D721Med (cell line): ENCODE data around the gene KLF11.

Source experiments
- DNase-seq: peaks from one replicate; pipeline ENCODE4 v3.0.0; 2011; ENCODE audit warnings: low spot score; ENCODE audit not compliant: insufficient read length
- FAIRE-seq: peaks from 2 replicates; lab custom pipeline; 2011; peaks lifted over from hg19 to GRCh38; lab: Jason Lieb, UNC
- CTCF ChIP-seq: IDR thresholded peaks from 2 replicates; pipeline ENCODE4 v1.5.1; 2012; ENCODE audit warnings: mild to moderate bottlenecking, control low read depth; ENCODE audit not compliant: insufficient read depth; ENCODE audit errors: missing control alignments

Gene KLF11

GRCh38 chr2:10000541-10000940 lies 42.8 kb upstream of the KLF11 start:
- FAIRE-seq: no peak
- no peak for DNase-seq
- TF ChIP-seq CTCF: no peak

- no peak for TF ChIP-seq CTCF
- DNase-seq: no peak
- no peak for FAIRE-seq
Observed at GRCh38 chr2:10001586-10001985, 41.8 kb upstream of the KLF11 start.

GRCh38 chr2:10002109-10002508 lies 41.2 kb upstream of the KLF11 start:
- no peak for FAIRE-seq
- DNase-seq: no peak
- no peak for TF ChIP-seq CTCF

GRCh38 chr2:10002681-10003080 lies 40.7 kb upstream of the KLF11 start:
- TF ChIP-seq CTCF: no peak
- DNase-seq (no peak), FAIRE-seq (no peak)

GRCh38 chr2:10003206-10004125 lies 39.9 kb upstream of the KLF11 start:
- DNase-seq (no peak), FAIRE-seq (no peak)
- TF ChIP-seq CTCF: no peak

- no peak for TF ChIP-seq CTCF
- DNase-seq (no peak), FAIRE-seq (no peak)
Observed at GRCh38 chr2:10004401-10004800, 38.9 kb upstream of the KLF11 start.

- no peak for TF ChIP-seq CTCF
- no peak for FAIRE-seq
- DNase-seq: no peak
Observed at GRCh38 chr2:10004836-10005235, 38.5 kb upstream of the KLF11 start.
